Measurements from ENCODE around the gene GLT1D1.

GRCh38 chr12:128861226-128862016 is 8.1 kb downstream of the GLT1D1 start:
- TF ChIP-seq POLR2A (IDR thresholded peaks at IDR 0.05; ENCODE audit: low read length) (no peak), GATA1 (IDR thresholded peaks at IDR 0.05; ENCODE audit: low read depth, low read length) (no peak)

Measured in erythroblast (primary cell).